Measurements from ENCODE around the gene HAX1. TPM values are rescaled to one million over a fixed set of nuclear protein-coding genes. Genes with fewer than 3 reads are reported as not detected.

The HAX1 gene
- total RNA-seq, result 80.0 and 86.9 TPM in 2 replicates
- 95.1 and 104 TPM in 2 replicates for polyA plus RNA-seq

- Histone ChIP-seq H3K36me3 (replicated peaks; ENCODE audit: insufficient read depth, low read depth) (no peaks in the 10 kb centered on the region), H3K4me3 (peak within 1 kb of the TSS; percentile 70)
- TF ChIP-seq CTCF (IDR thresholded peaks at IDR 0.05; ENCODE audit: poor library complexity) (peak; percentile 96), EZH2phosphoT487 (IDR thresholded peaks at IDR 0.05; ENCODE audit: low read depth, severe bottlenecking, unreplicated experiment) (no peak), EZH2 (IDR thresholded peaks at IDR 0.05; ENCODE audit: borderline replicate concordance) (no peak)
Observed at GRCh38 chr1:154272217-154272998, at the start of gene HAX1. Gene HAX1 (plus strand): TSS chr1:154272629. CDS start chr1:154272724, 95 bp downstream.

GRCh38 chr1:154222918-154223317 is 49.5 kb upstream of the HAX1 start:
- H3K9me2 ChIP-seq (replicated peaks; ENCODE audit: insufficient read depth), result no peaks in the 10 kb centered on the region
- H4K20me1 ChIP-seq (ENCODE audit: insufficient read depth, poor library complexity, severe bottlenecking), result peaks cover 64% of the 10 kb centered on the region
- no peaks in the 10 kb centered on the region for H3K27me3 ChIP-seq
- peaks cover 91% of the 10 kb centered on the region for H3K79me2 ChIP-seq
- H3K9me3 ChIP-seq (ENCODE audit: low read depth), result no peaks in the 10 kb centered on the region
- H3K4me3 ChIP-seq, result peak overlapping the region; percentile 1
- no peaks in the 10 kb centered on the region for H3K36me3 ChIP-seq (replicated peaks; ENCODE audit: insufficient read depth, low read depth)
- whole genome bisulfite sequencing (ENCODE audit: low lambda C conversion rate, missing lambda C conversion rate), result 44% methylated on average over 1 of the region's 1 CpG
- no peak overlapping the region for H2AFZ ChIP-seq
- peak overlapping the region; percentile 85 for H3K4me2 ChIP-seq
- TF ChIP-seq EZH2phosphoT487 (IDR thresholded peaks at IDR 0.05; ENCODE audit: low read depth, severe bottlenecking, unreplicated experiment), result no peak
- no peak for TF ChIP-seq EZH2 (IDR thresholded peaks at IDR 0.05; ENCODE audit: borderline replicate concordance)
- TF ChIP-seq CTCF (IDR thresholded peaks at IDR 0.05; ENCODE audit: poor library complexity), result no peak
- H3K27ac ChIP-seq, result peak overlapping the region; percentile 100
- peaks cover 30% of the 10 kb centered on the region for H3K4me1 ChIP-seq (ENCODE audit: insufficient read depth)
- DNase-seq (ENCODE audit: low spot score), result no peak

More at GRCh38 chr1:154272217-154272998, at the start of gene HAX1:
- Histone ChIP-seq H3K9me3 (ENCODE audit: low read depth) (no peaks in the 10 kb centered on the region), H3K27ac (peak within 1 kb of the TSS; percentile 90), H3K79me2 (peaks cover 11% of the 10 kb centered on the region), H4K20me1 (ENCODE audit: insufficient read depth, poor library complexity, severe bottlenecking) (no peaks in the 10 kb centered on the region), H3K9me2 (replicated peaks; ENCODE audit: insufficient read depth) (no peaks in the 10 kb centered on the region), H3K4me1 (ENCODE audit: insufficient read depth) (peaks cover 6% of the 10 kb centered on the region), H3K27me3 (no peaks in the 10 kb centered on the region), H2AFZ (peak within 1 kb of the TSS; percentile 91), H3K4me2 (peak within 1 kb of the TSS; percentile 79)
- under 1% methylated on average over 47 of the region's 47 CpGs for WGBS (ENCODE audit: low lambda C conversion rate, missing lambda C conversion rate)
- DNase-seq (ENCODE audit: low spot score), result peak; percentile 94

GRCh38 chr1:154223621-154224020 is 48.8 kb upstream of the HAX1 start:
- no peak overlapping the region for H2AFZ ChIP-seq
- no peak overlapping the region for H3K27ac ChIP-seq
- peaks cover 26% of the 10 kb centered on the region for H3K4me1 ChIP-seq (ENCODE audit: insufficient read depth)
- H3K9me3 ChIP-seq (ENCODE audit: low read depth), result no peaks in the 10 kb centered on the region
- H3K79me2 ChIP-seq, result peaks cover 91% of the 10 kb centered on the region
- H3K9me2 ChIP-seq (replicated peaks; ENCODE audit: insufficient read depth), result no peaks in the 10 kb centered on the region
- peaks cover 57% of the 10 kb centered on the region for H4K20me1 ChIP-seq (ENCODE audit: insufficient read depth, poor library complexity, severe bottlenecking)
- no peaks in the 10 kb centered on the region for H3K27me3 ChIP-seq
- H3K36me3 ChIP-seq (replicated peaks; ENCODE audit: insufficient read depth, low read depth), result no peaks in the 10 kb centered on the region
- TF ChIP-seq CTCF (IDR thresholded peaks at IDR 0.05; ENCODE audit: poor library complexity), result no peak
- TF ChIP-seq EZH2phosphoT487 (IDR thresholded peaks at IDR 0.05; ENCODE audit: low read depth, severe bottlenecking, unreplicated experiment), result no peak
- TF ChIP-seq EZH2 (IDR thresholded peaks at IDR 0.05; ENCODE audit: borderline replicate concordance), result no peak
- no peak overlapping the region for H3K4me3 ChIP-seq
- WGBS (ENCODE audit: low lambda C conversion rate, missing lambda C conversion rate), result 63% methylated on average over 2 of the region's 2 CpGs
- DNase-seq (ENCODE audit: low spot score), result no peak
- peak overlapping the region; percentile 85 for H3K4me2 ChIP-seq
